MCF 10A (cell line): ENCODE measurements around the gene IKBKG. TPM values are rescaled to one million over a fixed set of nuclear protein-coding genes. Genes with fewer than 3 reads are reported as not detected.
"Not testable (repeated sequence)": the region's sequence is repeated elsewhere in the genome, so short reads cannot be mapped to it uniquely, and the experiment has no call there.

Experiments
- BruUV-seq: library from RNA; stranded (reverse); fragments of 400-500 nt; replicated peaks from 2 replicates; lab custom pipeline; 2021; lab: Mats Ljungman, UMichigan
- CTCF ChIA-PET: fragments of 300-600 bp; sonication (Branson Sonifier 250); formaldehyde crosslinking; extraction: SDS; loops from one replicate; lab custom pipeline; 2021; ENCODE audit warnings: antibody characterized with exemption, inconsistent platforms; lab: Yijun Ruan, JAX
- POLR2A ChIA-PET: fragments of 300-600, 350-650 bp; sonication (Branson Sonifier 250); formaldehyde crosslinking; extraction: SDS; loops from one replicate; lab custom pipeline; 2020; ENCODE audit warnings: antibody characterized with exemption, inconsistent platforms; lab: Yijun Ruan, JAX
- DNase-seq: peaks from one replicate; pipeline ENCODE4 v3.0.0-alpha.2; 2018; ENCODE audit not compliant: unreplicated experiment
- H3K27ac Mint-ChIP-seq: one replicate; pipeline ENCODE4 v1.8.0; 2022; ENCODE audit warnings: mild to moderate bottlenecking, low read depth, mixed read lengths; ENCODE audit not compliant: unreplicated experiment
- H3K27me3 Mint-ChIP-seq: one replicate; pipeline ENCODE4 v1.8.0; 2022; ENCODE audit warnings: mixed read lengths; ENCODE audit not compliant: insufficient read depth, unreplicated experiment
- H3K36me3 Mint-ChIP-seq: one replicate; pipeline ENCODE4 v1.8.0; 2022; ENCODE audit warnings: mild to moderate bottlenecking, moderate library complexity, mixed read lengths; ENCODE audit not compliant: insufficient read depth, unreplicated experiment
- H3K4me1 Mint-ChIP-seq: one replicate; pipeline ENCODE4 v1.8.0; 2022; ENCODE audit warnings: mixed read lengths; ENCODE audit not compliant: insufficient read depth, unreplicated experiment
- H3K4me3 Mint-ChIP-seq: one replicate; pipeline ENCODE4 v1.8.0; 2022; ENCODE audit warnings: mild to moderate bottlenecking, moderate library complexity, mixed read lengths; ENCODE audit not compliant: unreplicated experiment
- H3K9me3 Mint-ChIP-seq: one replicate; pipeline ENCODE4 v1.8.0; 2022; ENCODE audit warnings: mixed read lengths; ENCODE audit not compliant: unreplicated experiment
- CTCF ChIP-seq: fragments of 200-600 bp; IDR thresholded peaks from one replicate; pipeline ENCODE4 v1.8.0; 2022; ENCODE audit warnings: antibody characterized with exemption, mild to moderate bottlenecking; ENCODE audit not compliant: unreplicated experiment
- intact Hi-C: fragments of 100-400 bp; cut with micrococcal nuclease; formaldehyde crosslinking; loops from 2 replicates; pipeline ENCODE4 v1.14.1; 2022
- total RNA-seq: library from RNA; stranded (reverse); gene quantifications from 2 replicates; pipeline ENCODE4 v1.2.3, GENCODE V29; 2022

Gene IKBKG
- total RNA-seq, 1 experiment from 2014 or later: 29.3 TPM

GRCh38 chrX:154605566-154605965, 58.1 kb downstream of the IKBKG start:
- TF ChIP-seq CTCF: no peak
- H3K9me3 Mint-ChIP-seq: peaks cover 7% of the 10 kb centered on the region
- no peak for DNase-seq
- no peak overlapping the region for H3K4me3 Mint-ChIP-seq
- intact Hi-C loops: no loop called here
- no TSS peak for BruUV-seq
- no peak overlapping the region for H3K27ac Mint-ChIP-seq
- no peaks in the 10 kb centered on the region for H3K27me3 Mint-ChIP-seq
- CTCF ChIA-PET: no interaction called here
- peaks cover 32% of the 10 kb centered on the region for H3K4me1 Mint-ChIP-seq
- H3K36me3 Mint-ChIP-seq: no peaks in the 10 kb centered on the region
- POLR2A ChIA-PET: interaction anchor here (1.6 kb wide), 1 partner anchor 10 kb away, joined by 6 read pairs; no protein-coding TSS in a partner anchor

DNA sequence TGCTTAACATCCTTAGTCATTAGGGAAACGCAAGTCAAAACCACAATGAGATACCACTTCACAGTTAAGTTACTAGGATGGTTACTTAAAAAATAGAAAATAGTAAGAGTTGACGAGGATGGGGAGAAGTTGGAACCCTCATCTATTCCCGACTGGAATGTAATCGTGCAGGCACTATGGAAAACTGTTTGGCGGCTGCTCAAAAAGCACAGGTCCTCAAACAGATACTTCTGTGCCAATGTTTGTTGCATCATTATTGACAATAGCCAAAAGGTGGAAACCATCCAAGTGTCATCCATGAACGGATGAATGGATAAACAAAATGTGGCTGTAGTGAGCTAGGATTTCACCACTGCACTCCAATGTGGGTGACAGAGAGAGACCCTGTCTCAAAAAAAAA, 60.0 kb downstream of the IKBKG start:
- BruUV-seq: no TSS peak
- H3K9me3 Mint-ChIP-seq: peaks cover 7% of the 10 kb centered on the region
- DNase-seq: peak; percentile 70
- TF ChIP-seq CTCF: no peak
- peaks cover 23% of the 10 kb centered on the region for H3K4me1 Mint-ChIP-seq
- H3K27ac Mint-ChIP-seq: no peak overlapping the region
- H3K27me3 Mint-ChIP-seq: no peaks in the 10 kb centered on the region
- no peak overlapping the region for H3K4me3 Mint-ChIP-seq
- H3K36me3 Mint-ChIP-seq: no peaks in the 10 kb centered on the region
- intact Hi-C loops: no loop called here
- CTCF ChIA-PET: no interaction called here
- POLR2A ChIA-PET: no interaction called here

DNA sequence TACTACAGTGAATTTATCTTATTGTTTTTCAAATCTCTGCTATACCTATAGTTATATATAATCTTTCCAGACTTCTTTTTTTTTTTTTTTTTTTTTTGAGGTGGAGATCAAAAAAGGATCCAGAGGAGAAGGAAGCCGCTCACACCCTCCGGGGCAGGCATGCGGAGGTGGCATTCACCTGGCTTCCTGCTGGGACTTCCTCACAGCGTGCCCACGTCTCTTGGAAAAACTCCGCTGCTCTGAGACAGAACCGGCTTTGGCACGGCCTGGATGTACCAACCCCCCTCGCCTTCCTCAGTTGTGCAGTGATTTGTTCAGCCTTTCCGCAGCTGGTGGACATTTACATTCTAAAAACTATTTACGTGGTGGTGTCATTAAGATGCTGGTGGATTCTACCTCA, 60.6 kb downstream of the IKBKG start:
- H3K4me1 Mint-ChIP-seq: peaks cover 23% of the 10 kb centered on the region
- H3K36me3 Mint-ChIP-seq, H3K27me3 Mint-ChIP-seq, H3K4me3 Mint-ChIP-seq, POLR2A ChIA-PET, CTCF ChIA-PET, H3K27ac Mint-ChIP-seq, H3K9me3 Mint-ChIP-seq, intact Hi-C loops, BruUV-seq, DNase-seq: not testable (repeated sequence)

DNA sequence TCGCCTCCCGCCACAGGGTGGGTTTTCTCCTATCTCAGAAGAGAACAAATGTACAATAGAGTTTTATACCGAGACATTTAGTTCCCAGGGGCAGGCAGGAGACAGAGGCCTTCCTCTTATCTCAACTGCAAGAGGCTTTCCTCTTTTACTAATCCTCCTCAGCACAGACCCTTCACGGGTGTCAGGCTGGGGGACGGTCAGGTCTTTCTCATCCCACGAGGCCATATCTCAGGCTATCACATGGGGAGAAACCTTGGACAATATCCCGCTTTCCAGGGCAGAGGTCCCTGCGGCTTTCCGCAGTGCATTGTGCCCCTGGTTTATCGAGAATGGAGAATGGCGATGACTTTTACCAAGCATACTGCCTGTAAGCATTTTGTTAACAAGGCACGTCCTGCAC, 61.4 kb downstream of the IKBKG start:
- H3K36me3 Mint-ChIP-seq, H3K27ac Mint-ChIP-seq, POLR2A ChIA-PET, H3K27me3 Mint-ChIP-seq, H3K4me3 Mint-ChIP-seq, BruUV-seq, DNase-seq, intact Hi-C loops, H3K9me3 Mint-ChIP-seq: not testable (repeated sequence)
- CTCF ChIA-PET: interaction anchor here (0.6 kb wide), 1 partner anchor 504 kb away, joined by 3 read pairs; no protein-coding TSS in a partner anchor
- H3K4me1 Mint-ChIP-seq: peaks cover 20% of the 10 kb centered on the region

GRCh38 chrX:154611146-154611545, 63.7 kb downstream of the IKBKG start:
- H3K36me3 Mint-ChIP-seq, H3K27ac Mint-ChIP-seq, H3K27me3 Mint-ChIP-seq, DNase-seq, BruUV-seq, H3K4me3 Mint-ChIP-seq, H3K4me1 Mint-ChIP-seq, POLR2A ChIA-PET, H3K9me3 Mint-ChIP-seq, intact Hi-C loops: not testable (repeated sequence)
- CTCF ChIA-PET: interaction anchor here (1.4 kb wide), 1 partner anchor 139 kb away, joined by 4 read pairs; no protein-coding TSS in a partner anchor

- H3K27ac Mint-ChIP-seq, H3K27me3 Mint-ChIP-seq, CTCF ChIA-PET, BruUV-seq, intact Hi-C loops, H3K36me3 Mint-ChIP-seq, POLR2A ChIA-PET, H3K4me1 Mint-ChIP-seq, H3K4me3 Mint-ChIP-seq, H3K9me3 Mint-ChIP-seq, DNase-seq: not testable (repeated sequence)
Observed at GRCh38 chrX:154613586-154613985, 66.2 kb downstream of the IKBKG start.

Other genes starting within 250 kb of the IKBKG start
- 1,218 and 1,231 TPM in 2 replicates for gene FLNA, start 173.0 kb upstream of the IKBKG start, total RNA-seq
- gene EMD, start 168.3 kb upstream of the IKBKG start, total RNA-seq: 94.5 and 107 TPM in 2 replicates
- gene RPL10, start 149.2 kb upstream of the IKBKG start, total RNA-seq: 3,490 and 3,785 TPM in 2 replicates
- 20.5 and 21.2 TPM in 2 replicates for gene DNASE1L1, start 138.4 kb upstream of the IKBKG start, total RNA-seq
- gene TAFAZZIN, start 136.1 kb upstream of the IKBKG start, total RNA-seq: 48.0 and 59.1 TPM in 2 replicates
- 48.7 and 57.0 TPM in 2 replicates for gene ATP6AP1, start 118.9 kb upstream of the IKBKG start, total RNA-seq
- gene GDI1, start 110.5 kb upstream of the IKBKG start, total RNA-seq: 89.9 and 121 TPM in 2 replicates
- gene FAM50A, start 103.5 kb upstream of the IKBKG start, total RNA-seq: 62.1 and 88.7 TPM in 2 replicates
- 47.6 and 48.0 TPM in 2 replicates for gene PLXNA3, start 89.3 kb upstream of the IKBKG start, total RNA-seq
- 17.8 and 21.1 TPM in 2 replicates for gene LAGE3, start 68.3 kb upstream of the IKBKG start, total RNA-seq
- 26.7 and 27.9 TPM in 2 replicates for gene UBL4A, start 61.0 kb upstream of the IKBKG start, total RNA-seq
- 17.9 and 21.2 TPM in 2 replicates for gene SLC10A3, start 57.0 kb upstream of the IKBKG start, total RNA-seq
- gene FAM3A, start 31.4 kb upstream of the IKBKG start, total RNA-seq: 40.9 and 45.3 TPM in 2 replicates
- gene G6PD, start 774 bp upstream of the IKBKG start, total RNA-seq: 42.1 and 49.5 TPM in 2 replicates
- not detected in 2 replicates for gene CTAG1A, start 37.5 kb downstream of the IKBKG start, total RNA-seq
- not detected in 2 replicates for gene CTAG1B, start 71.7 kb downstream of the IKBKG start, total RNA-seq
- not detected in 2 replicates for gene CTAG2, start 106.0 kb downstream of the IKBKG start, total RNA-seq
- gene GAB3, start 203.5 kb downstream of the IKBKG start, total RNA-seq: 2.0 and 2.1 TPM in 2 replicates
- 149 and 196 TPM in 2 replicates for gene DKC1, start 215.2 kb downstream of the IKBKG start, total RNA-seq